OCI-LY3 (cell line): ENCODE data around the gene ANK3.

ENCODE experiments used
- H2AFZ ChIP-seq: fragments of 200-600, 300-600 bp; shearing (Covaris generic); 2 replicates; pipeline ENCODE4 v1.6.0; 2014; ENCODE audit warnings: antibody characterized with exemption, low read depth, low read length
- H3K27ac ChIP-seq: fragments of 200-600, 300-600 bp; sonication (generic); 2 replicates; pipeline ENCODE4 v1.5.1; 2014; ENCODE audit warnings: mild to moderate bottlenecking, low read length, moderate library complexity, mixed read lengths
- H3K27me3 ChIP-seq: fragments of 200-600, 300-600 bp; sonication (generic); 2 replicates; pipeline ENCODE4 v1.6.1; 2014; ENCODE audit warnings: low read depth, low read length, mixed read lengths
- H3K36me3 ChIP-seq: fragments of 200-600, 300-600 bp; sonication (generic); replicated peaks from 2 replicates; pipeline ENCODE3; 2014; ENCODE audit warnings: low read depth, low read length, mixed read lengths
- H3K4me1 ChIP-seq: fragments of 300-600, 200-600 bp; sonication (generic); 2 replicates; pipeline ENCODE4 v1.6.1; 2014; ENCODE audit warnings: low read length, mixed read lengths
- H3K4me2 ChIP-seq: fragments of 200-600, 300-600 bp; sonication (generic); 2 replicates; pipeline ENCODE4 v1.6.1; 2014; ENCODE audit warnings: low read length, mixed read lengths
- H3K4me3 ChIP-seq: fragments of 300-600, 200-600 bp; sonication (generic); 2 replicates; pipeline ENCODE4 v1.5.1; 2014; ENCODE audit warnings: antibody characterized with exemption, mild to moderate bottlenecking, low read length, moderate library complexity
- H3K79me2 ChIP-seq: fragments of 300-600, 200-600 bp; shearing (Covaris generic); 2 replicates; pipeline ENCODE4 v1.6.1; 2014; ENCODE audit warnings: mild to moderate bottlenecking, low read length, mixed read lengths
- H3K9ac ChIP-seq: fragments of 300-600, 200-600 bp; shearing (Covaris generic); 2 replicates; pipeline ENCODE4 v1.6.0; 2014; ENCODE audit warnings: mild to moderate bottlenecking, low read length, moderate library complexity
- H3K9me3 ChIP-seq: fragments of 200-600, 300-600 bp; shearing (Covaris generic); 2 replicates; pipeline ENCODE4 v1.6.1; 2014; ENCODE audit warnings: low read length, mixed read lengths; ENCODE audit not compliant: insufficient read depth
- H4K20me1 ChIP-seq: fragments of 200-600, 300-600 bp; sonication (generic); 2 replicates; pipeline ENCODE4 v1.6.1; 2016; ENCODE audit warnings: low read length, mixed read lengths; ENCODE audit not compliant: insufficient read depth
- EZH2phosphoT487 ChIP-seq: fragments of 200-600 bp; shearing (Covaris generic); IDR thresholded peaks from 2 replicates; pipeline ENCODE4 v1.6.1; 2018; ENCODE audit warnings: antibody characterized with exemption, mixed run types, low read depth
- TF ChIP-seq, protein P1 (sequence below): fragments of 200-600, 300-600 bp; sonication (generic); IDR thresholded peaks from 2 replicates; pipeline ENCODE4 v1.5.1; 2014; ENCODE audit warnings: antibody characterized with exemption, low read length, low read depth

Gene ANK3

DNA sequence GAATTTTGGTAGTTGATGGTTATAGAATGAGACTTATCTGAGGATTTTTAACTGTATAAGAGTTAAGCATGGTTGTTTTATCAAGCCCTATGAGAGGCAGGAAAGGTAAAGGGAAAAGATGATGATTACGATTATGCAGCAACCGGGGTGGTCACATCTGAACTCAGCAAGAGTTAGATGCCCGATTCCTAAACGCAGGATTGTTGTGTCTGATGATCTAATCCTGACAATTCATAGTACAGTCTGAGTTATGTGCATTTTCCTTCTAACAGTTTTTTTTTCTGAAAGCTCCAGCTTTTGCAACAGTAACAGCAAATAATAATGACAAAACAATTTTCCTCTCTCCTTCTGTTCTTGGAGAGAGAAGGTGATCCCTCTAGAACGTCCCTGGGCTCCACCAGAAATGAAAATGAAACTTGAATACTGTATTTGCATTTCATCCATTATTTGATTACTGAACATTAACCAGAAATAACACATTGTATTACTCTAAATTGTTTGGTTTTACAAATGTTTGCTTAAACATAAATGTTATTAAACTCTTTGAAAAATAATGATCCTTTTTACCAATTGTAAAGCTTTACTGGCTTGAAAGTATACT, 306.8 kb downstream of the ANK3 start:
- H3K9me3 ChIP-seq, result no peaks in the 10 kb centered on the region
- no peak overlapping the region for H2AFZ ChIP-seq
- no peaks in the 10 kb centered on the region for H3K79me2 ChIP-seq
- TF ChIP-seq, protein P1, sequence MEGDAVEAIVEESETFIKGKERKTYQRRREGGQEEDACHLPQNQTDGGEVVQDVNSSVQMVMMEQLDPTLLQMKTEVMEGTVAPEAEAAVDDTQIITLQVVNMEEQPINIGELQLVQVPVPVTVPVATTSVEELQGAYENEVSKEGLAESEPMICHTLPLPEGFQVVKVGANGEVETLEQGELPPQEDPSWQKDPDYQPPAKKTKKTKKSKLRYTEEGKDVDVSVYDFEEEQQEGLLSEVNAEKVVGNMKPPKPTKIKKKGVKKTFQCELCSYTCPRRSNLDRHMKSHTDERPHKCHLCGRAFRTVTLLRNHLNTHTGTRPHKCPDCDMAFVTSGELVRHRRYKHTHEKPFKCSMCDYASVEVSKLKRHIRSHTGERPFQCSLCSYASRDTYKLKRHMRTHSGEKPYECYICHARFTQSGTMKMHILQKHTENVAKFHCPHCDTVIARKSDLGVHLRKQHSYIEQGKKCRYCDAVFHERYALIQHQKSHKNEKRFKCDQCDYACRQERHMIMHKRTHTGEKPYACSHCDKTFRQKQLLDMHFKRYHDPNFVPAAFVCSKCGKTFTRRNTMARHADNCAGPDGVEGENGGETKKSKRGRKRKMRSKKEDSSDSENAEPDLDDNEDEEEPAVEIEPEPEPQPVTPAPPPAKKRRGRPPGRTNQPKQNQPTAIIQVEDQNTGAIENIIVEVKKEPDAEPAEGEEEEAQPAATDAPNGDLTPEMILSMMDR, result no peak
- TF ChIP-seq EZH2phosphoT487, result no peak
- no peak overlapping the region for H3K4me3 ChIP-seq
- peaks cover 33% of the 10 kb centered on the region for H3K27me3 ChIP-seq
- H4K20me1 ChIP-seq, result no peaks in the 10 kb centered on the region
- H3K9ac ChIP-seq, result no peak overlapping the region
- no peak overlapping the region for H3K4me2 ChIP-seq
- peaks cover 4% of the 10 kb centered on the region; the same call in 1 of the 2 replicates for H3K4me1 ChIP-seq
- H3K27ac ChIP-seq, result no peak overlapping the region
- no peaks in the 10 kb centered on the region for H3K36me3 ChIP-seq

DNA sequence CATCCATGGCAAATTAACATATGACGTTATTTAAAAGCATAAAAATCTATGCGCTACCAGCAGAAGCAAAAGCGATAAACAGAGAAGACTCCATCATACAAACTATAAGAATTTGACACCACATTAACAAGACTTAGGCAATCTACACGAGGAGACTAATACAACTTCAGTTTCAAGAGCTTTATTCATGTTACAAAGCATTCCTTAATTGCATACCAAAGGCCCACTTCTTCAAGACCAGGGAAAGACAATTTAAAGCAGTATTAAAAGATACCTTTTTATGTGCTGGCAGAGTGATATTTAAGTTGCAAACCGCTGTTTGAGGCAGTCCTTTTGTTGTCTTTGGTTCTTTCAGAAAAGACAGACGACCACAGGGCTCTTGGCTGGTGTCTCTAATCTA, 307.3 kb downstream of the ANK3 start:
- peaks cover 4% of the 10 kb centered on the region; the same call in 1 of the 2 replicates for H3K4me1 ChIP-seq
- H4K20me1 ChIP-seq, result no peaks in the 10 kb centered on the region
- H3K27ac ChIP-seq, result no peak overlapping the region
- no peak overlapping the region for H3K4me3 ChIP-seq
- H3K4me2 ChIP-seq, result no peak overlapping the region
- H3K79me2 ChIP-seq, result no peaks in the 10 kb centered on the region
- TF ChIP-seq, protein P1, result no peak
- TF ChIP-seq EZH2phosphoT487, result no peak
- no peak overlapping the region for H3K9ac ChIP-seq
- peaks cover 38% of the 10 kb centered on the region for H3K27me3 ChIP-seq
- H3K9me3 ChIP-seq, result no peaks in the 10 kb centered on the region
- no peaks in the 10 kb centered on the region for H3K36me3 ChIP-seq
- H2AFZ ChIP-seq, result no peak overlapping the region

DNA sequence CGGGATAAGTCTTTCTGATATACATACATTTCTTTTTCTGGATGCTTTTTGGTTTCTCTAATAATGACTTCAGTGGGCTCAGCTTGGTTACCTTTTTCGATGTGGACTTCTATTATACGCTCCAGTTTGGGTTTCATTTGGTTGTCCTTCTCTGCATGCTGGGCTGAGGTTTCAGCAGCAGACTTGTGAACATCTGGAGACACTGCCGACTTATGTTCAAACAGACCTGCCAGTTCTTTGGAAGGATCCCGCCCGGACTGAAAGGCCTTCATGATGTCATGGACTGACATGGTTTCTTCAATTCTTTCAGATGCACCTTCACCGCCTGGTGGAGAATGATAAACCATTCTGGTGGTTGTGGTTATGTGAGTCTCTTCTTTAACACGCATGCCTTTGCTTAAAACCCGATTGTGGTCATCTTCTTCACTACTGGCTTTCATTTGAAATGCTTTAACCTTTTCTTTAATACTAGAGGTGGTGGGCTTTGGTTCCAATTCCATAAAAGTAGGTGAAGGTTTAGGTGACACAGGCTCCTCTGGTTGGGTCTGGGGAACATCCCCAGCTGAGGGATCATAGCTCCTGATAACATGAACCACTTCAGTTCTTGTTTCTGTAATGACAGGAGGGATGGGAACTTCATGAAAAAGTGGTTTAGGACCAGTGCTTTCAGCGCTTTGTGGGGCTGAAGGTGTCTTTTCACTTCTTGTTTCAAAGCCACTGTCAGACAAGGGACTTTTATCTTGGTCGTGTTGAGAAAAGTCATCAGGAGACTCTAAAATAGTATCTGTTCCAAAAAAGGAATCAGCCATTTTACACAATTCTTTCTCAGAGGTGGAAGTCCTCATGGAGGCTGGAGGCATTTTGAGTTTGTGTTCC, 315.7 kb downstream of the ANK3 start:
- Histone ChIP-seq H3K36me3 (no peaks in the 10 kb centered on the region), H3K9ac (no peak overlapping the region), H3K79me2 (no peaks in the 10 kb centered on the region), H3K4me2 (peak overlapping the region; percentile 80), H3K4me3 (peak overlapping the region; percentile 56), H3K4me1 (peaks cover 30% of the 10 kb centered on the region), H3K27ac (no peak overlapping the region), H3K9me3 (no peaks in the 10 kb centered on the region), H4K20me1 (no peaks in the 10 kb centered on the region), H2AFZ (no peak overlapping the region), H3K27me3 (peaks cover 79% of the 10 kb centered on the region)
- TF ChIP-seq EZH2phosphoT487, result no peak
- TF ChIP-seq, protein P1, result no peak

DNA sequence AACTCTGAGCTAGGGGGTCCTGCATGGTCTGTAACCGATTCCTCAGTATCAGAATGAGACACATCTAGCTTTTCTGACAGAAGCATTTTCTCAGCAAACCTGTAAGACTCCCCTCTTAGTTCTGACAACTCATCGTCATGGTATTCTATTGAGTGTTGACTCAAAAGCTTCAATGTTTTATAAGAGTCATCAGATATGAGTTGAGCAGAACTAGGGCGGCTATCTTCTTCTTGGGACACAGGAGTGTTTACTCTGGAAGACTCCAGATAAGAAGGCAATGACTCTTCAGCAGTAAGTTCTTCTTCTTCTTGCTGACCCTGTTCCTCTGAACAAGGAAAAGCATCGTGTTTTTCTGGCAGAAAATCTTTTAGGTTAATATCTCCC, 316.3 kb downstream of the ANK3 start:
- H3K4me1 ChIP-seq, result peaks cover 30% of the 10 kb centered on the region
- H3K36me3 ChIP-seq, result no peaks in the 10 kb centered on the region
- H3K9me3 ChIP-seq, result no peaks in the 10 kb centered on the region
- no peaks in the 10 kb centered on the region for H3K79me2 ChIP-seq
- H2AFZ ChIP-seq, result no peak overlapping the region
- H3K9ac ChIP-seq, result no peak overlapping the region
- TF ChIP-seq, protein P1, result no peak
- no peak for TF ChIP-seq EZH2phosphoT487
- peak overlapping the region; percentile 56 for H3K4me3 ChIP-seq
- H4K20me1 ChIP-seq, result no peaks in the 10 kb centered on the region
- H3K4me2 ChIP-seq, result peak overlapping the region; percentile 80
- H3K27me3 ChIP-seq, result peaks cover 75% of the 10 kb centered on the region
- H3K27ac ChIP-seq, result no peak overlapping the region
